HG03432 (cell line): Measurements from ENCODE around the gene CIB1.
A peak's percentile ranks its signal among the peaks of the same experiment; 100 is the strongest.

Source experiments
- ATAC-seq: cut with Tn5 transposase; IDR thresholded peaks from one replicate; pipeline ENCODE4 v1.9.1; 2021; ENCODE audit warnings: mild to moderate bottlenecking, moderate library complexity; ENCODE audit not compliant: unreplicated experiment

Gene CIB1

GRCh38 chr15:90219421-90220141, 14.2 kb downstream of the CIB1 start:
- peak; percentile 49 for ATAC-seq

- ATAC-seq = no peak
These were observed 15.9 kb downstream of the CIB1 start for GRCh38 chr15:90217671-90218394.

GRCh38 chr15:90214553-90215196, 19.1 kb downstream of the CIB1 start:
- ATAC-seq = no peak

- ATAC-seq = no peak
These were observed 19.9 kb downstream of the CIB1 start for GRCh38 chr15:90213818-90214204.

GRCh38 chr15:90213122-90213817, 20.5 kb downstream of the CIB1 start:
- ATAC-seq = no peak

- no peak for ATAC-seq
These were observed 21.3 kb downstream of the CIB1 start for GRCh38 chr15:90212221-90213098.

- ATAC-seq = no peak
These were observed 22.1 kb downstream of the CIB1 start for GRCh38 chr15:90211440-90212143.

- ATAC-seq = no peak
These were observed 22.7 kb downstream of the CIB1 start for GRCh38 chr15:90211009-90211408.

- no peak for ATAC-seq
These were observed 23.1 kb downstream of the CIB1 start for GRCh38 chr15:90210593-90210992.

GRCh38 chr15:90209591-90209990, 24.1 kb downstream of the CIB1 start:
- ATAC-seq = peak; percentile 50

- no peak for ATAC-seq
These were observed 25.4 kb downstream of the CIB1 start for GRCh38 chr15:90208356-90208755.

GRCh38 chr15:90207252-90207651, 26.5 kb downstream of the CIB1 start:
- no peak for ATAC-seq

GRCh38 chr15:90205886-90206285, 27.9 kb downstream of the CIB1 start:
- no peak for ATAC-seq

- no peak for ATAC-seq
These were observed 28.5 kb downstream of the CIB1 start for GRCh38 chr15:90205050-90205848.

GRCh38 chr15:90203922-90204321, 29.8 kb downstream of the CIB1 start:
- ATAC-seq = no peak

GRCh38 chr15:90203473-90203872, 30.3 kb downstream of the CIB1 start:
- ATAC-seq = no peak

GRCh38 chr15:90202929-90203328, 30.8 kb downstream of the CIB1 start:
- ATAC-seq = no peak

GRCh38 chr15:90201944-90202375, 31.8 kb downstream of the CIB1 start:
- no peak for ATAC-seq
